EH (cell line): ENCODE measurements around the gene TBXT.

Experiments used
- DNase-seq: peaks from one replicate; pipeline ENCODE4 v3.0.0-alpha.2; 2015; ENCODE audit warnings: low read depth

The TBXT gene

GRCh38 chr6:166112580-166112979 lies 55.1 kb downstream of the TBXT start:
- DNase-seq, result peak; percentile 54

- DNase-seq, result no peak
These were observed 58.0 kb downstream of the TBXT start for GRCh38 chr6:166109608-166110007.
